DOHH2 (cell line): Measurements from ENCODE around the gene LIMK1.

Experiments
- H3F3A ChIP-seq: fragments of 200-600 bp; sonication (generic), shearing (Covaris generic); 2 replicates; pipeline ENCODE4 v1.6.0; 2016; ENCODE audit warnings: antibody characterized with exemption, mild to moderate bottlenecking; ENCODE audit not compliant: control insufficient read depth, insufficient read depth
- H3K27ac ChIP-seq: fragments of 200-600 bp; sonication (generic); 2 replicates; pipeline ENCODE4 v1.5.1; 2014; ENCODE audit warnings: low read depth, mild to moderate bottlenecking, low read length, moderate library complexity
- H3K27me3 ChIP-seq: fragments of 200-600 bp; sonication (generic); 2 replicates; pipeline ENCODE4 v1.6.1; 2014; ENCODE audit warnings: mild to moderate bottlenecking, low read length, mixed read lengths; ENCODE audit not compliant: control insufficient read depth
- H3K36me3 ChIP-seq: fragments of 200-600 bp; sonication (generic); 2 replicates; pipeline ENCODE4 v1.6.1; 2014; ENCODE audit warnings: mild to moderate bottlenecking, low read length, moderate library complexity, mixed read lengths; ENCODE audit not compliant: control insufficient read depth
- H3K4me1 ChIP-seq: fragments of 200-600 bp; sonication (generic); 2 replicates; pipeline ENCODE4 v1.6.1; 2014; ENCODE audit warnings: mild to moderate bottlenecking, low read length, mixed read lengths; ENCODE audit not compliant: control insufficient read depth
- H3K4me2 ChIP-seq: fragments of 200-600 bp; sonication (generic); 2 replicates; pipeline ENCODE4 v1.6.0; 2014; ENCODE audit warnings: mild to moderate bottlenecking, low read length, moderate library complexity
- H3K4me3 ChIP-seq: fragments of 200-600 bp; sonication (generic); 2 replicates; pipeline ENCODE4 v1.5.1; 2014; ENCODE audit warnings: mild to moderate bottlenecking, low read length, mixed read lengths
- H3K79me2 ChIP-seq: fragments of 200-600 bp; sonication (generic); 2 replicates; pipeline ENCODE4 v1.6.1; 2014; ENCODE audit warnings: mild to moderate bottlenecking, low read length, mixed read lengths; ENCODE audit not compliant: control insufficient read depth
- H3K9me2 ChIP-seq: fragments of 200-600 bp; sonication (generic); replicated peaks from 2 replicates; pipeline ENCODE4 v1.6.1; 2014; ENCODE audit warnings: mild to moderate bottlenecking, low read length, mixed read lengths; ENCODE audit not compliant: control insufficient read depth
- H3K9me3 ChIP-seq: fragments of 200-600 bp; sonication (generic); 2 replicates; pipeline ENCODE4 v1.6.1; 2014; ENCODE audit warnings: antibody characterized with exemption, low read length, mixed read lengths; ENCODE audit not compliant: control insufficient read depth, insufficient read depth
- H4K20me1 ChIP-seq: fragments of 200-600 bp; sonication (generic); 2 replicates; pipeline ENCODE4 v1.6.0; 2014; ENCODE audit warnings: low read depth, mild to moderate bottlenecking, antibody characterized with exemption, low read length, moderate library complexity; ENCODE audit not compliant: control insufficient read depth, insufficient read depth
- CTCF ChIP-seq: fragments of 200-600 bp; sonication (generic); IDR thresholded peaks from one replicate; pipeline ENCODE4 v1.5.1; 2014; ENCODE audit warnings: antibody characterized with exemption, mild to moderate bottlenecking, low read depth, low read length; ENCODE audit not compliant: poor library complexity, severe bottlenecking
- EZH2phosphoT487 ChIP-seq: fragments of 200-600 bp; sonication (generic); IDR thresholded peaks from 2 replicates; pipeline ENCODE4 v1.6.1; 2017; ENCODE audit warnings: borderline replicate concordance, mild to moderate bottlenecking, antibody characterized with exemption, low read length, moderate library complexity, mixed read lengths

LIMK1 gene

DNA sequence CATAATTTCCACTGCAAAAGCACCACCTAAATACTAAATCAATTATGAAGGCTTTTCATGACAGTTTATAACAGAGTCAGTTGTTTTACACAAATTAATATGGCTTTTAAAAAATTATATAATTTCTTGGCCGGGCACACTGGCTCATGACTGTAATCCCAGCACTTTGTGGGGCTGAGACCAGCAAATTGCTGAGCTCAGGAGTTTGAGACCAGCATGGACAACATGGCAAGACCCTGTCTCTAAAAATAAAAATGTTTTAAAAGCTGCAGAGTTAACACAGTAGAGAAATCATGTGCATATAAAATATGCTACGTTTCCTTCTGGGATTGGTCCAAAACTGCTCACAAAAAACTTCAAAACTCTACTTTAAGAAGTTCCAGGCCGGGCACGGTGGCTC, 46.9 kb downstream of the LIMK1 start:
- TF ChIP-seq CTCF (no peak), EZH2phosphoT487 (no peak)
- peaks cover 52% of the 10 kb centered on the region for H3K4me1 ChIP-seq
- no peaks in the 10 kb centered on the region for H3K9me2 ChIP-seq
- no peaks in the 10 kb centered on the region for H3K36me3 ChIP-seq
- H4K20me1 ChIP-seq: no peaks in the 10 kb centered on the region
- H3K27ac ChIP-seq: 0 out of 2 replicates have a peak overlapping the region, but pooled peaks have one; percentile 1
- H3F3A ChIP-seq: peaks cover 10% of the 10 kb centered on the region; the same call in 1 of the 2 replicates
- no peaks in the 10 kb centered on the region for H3K9me3 ChIP-seq
- no peaks in the 10 kb centered on the region for H3K79me2 ChIP-seq
- no peaks in the 10 kb centered on the region for H3K27me3 ChIP-seq
- peak overlapping the region; percentile 17; the same call in 1 of the 2 replicates for H3K4me2 ChIP-seq
- no peak overlapping the region for H3K4me3 ChIP-seq

DNA sequence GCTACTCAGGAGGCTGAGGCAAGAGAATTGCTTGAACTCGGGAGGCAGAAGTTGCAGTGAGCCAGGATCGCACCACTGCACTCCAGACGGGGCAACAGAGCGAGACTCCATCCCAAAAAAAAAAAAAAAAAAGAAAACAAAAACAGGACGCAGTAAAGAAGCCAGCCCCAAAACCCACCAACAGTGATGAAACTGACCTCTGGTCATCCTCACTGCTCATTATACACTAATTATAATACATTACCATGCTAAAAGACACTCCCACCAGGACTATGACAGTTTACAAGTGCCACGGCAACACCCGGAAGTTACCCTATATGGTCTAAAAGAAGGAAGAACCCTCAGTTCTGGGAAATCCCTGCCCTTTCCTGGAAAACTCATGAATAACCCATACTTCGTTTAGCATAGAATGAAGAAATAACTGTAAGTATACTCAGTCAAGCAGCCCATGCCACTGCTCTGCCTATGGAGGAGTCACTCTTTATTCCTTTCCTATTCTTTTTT, 50.6 kb downstream of the LIMK1 start:
- Histone ChIP-seq H3K4me2 (peak overlapping the region; percentile 13; the same call in 1 of the 2 replicates), H3K4me1 (peaks cover 40% of the 10 kb centered on the region), H4K20me1 (no peaks in the 10 kb centered on the region), H3K9me3 (no peaks in the 10 kb centered on the region), H3K79me2 (no peaks in the 10 kb centered on the region), H3K27me3 (no peaks in the 10 kb centered on the region), H3K9me2 (no peaks in the 10 kb centered on the region), H3K36me3 (no peaks in the 10 kb centered on the region), H3F3A (peaks cover 10% of the 10 kb centered on the region; the same call in 1 of the 2 replicates), H3K27ac (no peak overlapping the region), H3K4me3 (no peak overlapping the region)
- TF ChIP-seq EZH2phosphoT487 (no peak), CTCF (no peak)

- no peaks in the 10 kb centered on the region for H3K27me3 ChIP-seq
- H3K27ac ChIP-seq: no peak overlapping the region
- no peaks in the 10 kb centered on the region for H3K9me2 ChIP-seq
- no peak overlapping the region for H3K4me3 ChIP-seq
- peaks cover 6% of the 10 kb centered on the region; the same call in 1 of the 2 replicates for H3F3A ChIP-seq
- H4K20me1 ChIP-seq: no peaks in the 10 kb centered on the region
- H3K79me2 ChIP-seq: no peaks in the 10 kb centered on the region
- no peak overlapping the region for H3K4me2 ChIP-seq
- H3K36me3 ChIP-seq: no peaks in the 10 kb centered on the region
- H3K4me1 ChIP-seq: peaks cover 33% of the 10 kb centered on the region
- TF ChIP-seq EZH2phosphoT487 (no peak), CTCF (no peak)
- H3K9me3 ChIP-seq: no peaks in the 10 kb centered on the region
Measured at GRCh38 chr7:74138334-74138867, 54.8 kb downstream of the LIMK1 start.
